Activated gamma-delta T cell (primary cell): Measurements from ENCODE around the gene MXRA8.
"Not testable (repeated sequence)": the region's sequence is repeated elsewhere in the genome, so short reads cannot be mapped to it uniquely, and the experiment has no call there.

Experiments
- DNase-seq: peaks from one replicate; lab custom pipeline; 2025; lab: John Stamatoyannopoulos, UW

MXRA8 gene

GRCh38 chr1:1393014-1393413, 34.7 kb upstream of the MXRA8 start:
- DNase-seq, result no peak

GRCh38 chr1:1391225-1391624, 32.9 kb upstream of the MXRA8 start:
- DNase-seq, result no peak

GRCh38 chr1:1390675-1391074, 32.3 kb upstream of the MXRA8 start:
- DNase-seq, result no peak

GRCh38 chr1:1388078-1388472, 29.7 kb upstream of the MXRA8 start:
- no peak for DNase-seq

- no peak for DNase-seq
Observed at GRCh38 chr1:1387098-1388077, 29.0 kb upstream of the MXRA8 start.

- no peak for DNase-seq
Observed at GRCh38 chr1:1385931-1386330, 27.6 kb upstream of the MXRA8 start.

GRCh38 chr1:1385339-1385738, 27.0 kb upstream of the MXRA8 start:
- not testable (repeated sequence) for DNase-seq

- DNase-seq, result no peak
Observed at GRCh38 chr1:1381294-1381693, 22.9 kb upstream of the MXRA8 start.

GRCh38 chr1:1380860-1381259, 22.5 kb upstream of the MXRA8 start:
- DNase-seq, result no peak

- no peak for DNase-seq
Observed at GRCh38 chr1:1377540-1378205, 19.3 kb upstream of the MXRA8 start.

- no peak for DNase-seq
Observed at GRCh38 chr1:1376551-1377226, 18.3 kb upstream of the MXRA8 start.

GRCh38 chr1:1374929-1375662, 16.7 kb upstream of the MXRA8 start, which contains the start of gene AURKAIP1:
TSS of gene AURKAIP1 (minus strand) at chr1:1375207. CDS start at chr1:1374756, 451 bp downstream.
- DNase-seq, result peak; percentile 75

GRCh38 chr1:1374589-1374928, 16.2 kb upstream of the MXRA8 start:
- no peak for DNase-seq

- DNase-seq, result no peak
Observed at GRCh38 chr1:1373815-1374588, 15.6 kb upstream of the MXRA8 start.

GRCh38 chr1:1373051-1373814, 14.9 kb upstream of the MXRA8 start:
- DNase-seq, result no peak

- peak; percentile 55 for DNase-seq
Observed at GRCh38 chr1:1371746-1372711, 13.7 kb upstream of the MXRA8 start.

GRCh38 chr1:1371364-1371745, 13.0 kb upstream of the MXRA8 start:
- DNase-seq, result peak; percentile 68

GRCh38 chr1:1370771-1371300, 12.5 kb upstream of the MXRA8 start:
- no peak for DNase-seq

GRCh38 chr1:1370094-1370493, 11.7 kb upstream of the MXRA8 start:
- not testable (repeated sequence) for DNase-seq
